C4-2B (cell line): ENCODE results near the gene ACSM2A.
"Not testable (repeated sequence)": the region's sequence is repeated elsewhere in the genome, so short reads cannot be mapped to it uniquely, and the experiment has no call there.

ENCODE experiments used
- ZFX ChIP-seq: fragments of 450-650 bp; IDR thresholded peaks from 2 replicates; pipeline ENCODE4 v1.6.1; 2017
- TF ChIP-seq, protein P1 (sequence below): fragments of 450-650 bp; conservative IDR thresholded peaks from 2 replicates; pipeline ENCODE4 v1.5.1; 2017; ENCODE audit warnings: mild to moderate bottlenecking

- TF ChIP-seq, protein P1, sequence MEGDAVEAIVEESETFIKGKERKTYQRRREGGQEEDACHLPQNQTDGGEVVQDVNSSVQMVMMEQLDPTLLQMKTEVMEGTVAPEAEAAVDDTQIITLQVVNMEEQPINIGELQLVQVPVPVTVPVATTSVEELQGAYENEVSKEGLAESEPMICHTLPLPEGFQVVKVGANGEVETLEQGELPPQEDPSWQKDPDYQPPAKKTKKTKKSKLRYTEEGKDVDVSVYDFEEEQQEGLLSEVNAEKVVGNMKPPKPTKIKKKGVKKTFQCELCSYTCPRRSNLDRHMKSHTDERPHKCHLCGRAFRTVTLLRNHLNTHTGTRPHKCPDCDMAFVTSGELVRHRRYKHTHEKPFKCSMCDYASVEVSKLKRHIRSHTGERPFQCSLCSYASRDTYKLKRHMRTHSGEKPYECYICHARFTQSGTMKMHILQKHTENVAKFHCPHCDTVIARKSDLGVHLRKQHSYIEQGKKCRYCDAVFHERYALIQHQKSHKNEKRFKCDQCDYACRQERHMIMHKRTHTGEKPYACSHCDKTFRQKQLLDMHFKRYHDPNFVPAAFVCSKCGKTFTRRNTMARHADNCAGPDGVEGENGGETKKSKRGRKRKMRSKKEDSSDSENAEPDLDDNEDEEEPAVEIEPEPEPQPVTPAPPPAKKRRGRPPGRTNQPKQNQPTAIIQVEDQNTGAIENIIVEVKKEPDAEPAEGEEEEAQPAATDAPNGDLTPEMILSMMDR, result not testable (repeated sequence)
- TF ChIP-seq ZFX, result not testable (repeated sequence)
Observed at GRCh38 chr16:20468954-20469353, 17.6 kb downstream of the ACSM2A start.
